GM19467 (cell line): ENCODE measurements around the gene SPSB4.
A peak's percentile ranks its signal among the peaks of the same experiment; 100 is the strongest.

Source experiments
- ATAC-seq: cut with Tn5 transposase; IDR thresholded peaks from one replicate; pipeline ENCODE4 v1.9.1; 2021; ENCODE audit warnings: mild to moderate bottlenecking, moderate library complexity; ENCODE audit not compliant: unreplicated experiment

Gene SPSB4

GRCh38 chr3:141150081-141150830 is 99.1 kb downstream of the SPSB4 start:
- ATAC-seq, result no peak

- no peak for ATAC-seq
Measured at GRCh38 chr3:141150931-141151330, 99.8 kb downstream of the SPSB4 start.

GRCh38 chr3:141151439-141151838 is 100.3 kb downstream of the SPSB4 start:
- no peak for ATAC-seq

GRCh38 chr3:141152130-141152529 is 101.0 kb downstream of the SPSB4 start:
- no peak for ATAC-seq

GRCh38 chr3:141152801-141153678 is 101.9 kb downstream of the SPSB4 start:
- ATAC-seq, result no peak

- ATAC-seq, result no peak
Measured at GRCh38 chr3:141153679-141153966, 102.5 kb downstream of the SPSB4 start.

GRCh38 chr3:141164852-141165251 is 113.7 kb downstream of the SPSB4 start:
- ATAC-seq, result no peak

- ATAC-seq, result no peak
Measured at GRCh38 chr3:141167681-141168080, 116.5 kb downstream of the SPSB4 start.

GRCh38 chr3:141170678-141171295 is 119.6 kb downstream of the SPSB4 start:
- ATAC-seq, result no peak

- no peak for ATAC-seq
Measured at GRCh38 chr3:141174674-141175073, 123.5 kb downstream of the SPSB4 start.

GRCh38 chr3:141176775-141177174 is 125.6 kb downstream of the SPSB4 start:
- no peak for ATAC-seq

- no peak for ATAC-seq
Measured at GRCh38 chr3:141178026-141178425, 126.9 kb downstream of the SPSB4 start.

GRCh38 chr3:141178551-141178950 is 127.4 kb downstream of the SPSB4 start:
- ATAC-seq, result no peak

GRCh38 chr3:141179983-141180382 is 128.8 kb downstream of the SPSB4 start:
- ATAC-seq, result no peak

GRCh38 chr3:141181196-141181595 is 130.0 kb downstream of the SPSB4 start:
- ATAC-seq, result no peak

GRCh38 chr3:141181819-141182218 is 130.7 kb downstream of the SPSB4 start:
- ATAC-seq, result no peak

- no peak for ATAC-seq
Measured at GRCh38 chr3:141183606-141184005, 132.5 kb downstream of the SPSB4 start.

GRCh38 chr3:141184430-141184829 is 133.3 kb downstream of the SPSB4 start:
- ATAC-seq, result no peak

GRCh38 chr3:141191097-141191749 is 140.1 kb downstream of the SPSB4 start:
- ATAC-seq, result no peak

- ATAC-seq, result peak; percentile 100
Measured at GRCh38 chr3:141192345-141192744, 141.2 kb downstream of the SPSB4 start.

GRCh38 chr3:141193066-141193830 is 142.1 kb downstream of the SPSB4 start:
- no peak for ATAC-seq
